ENCODE results near the gene MYO9A.

DNA sequence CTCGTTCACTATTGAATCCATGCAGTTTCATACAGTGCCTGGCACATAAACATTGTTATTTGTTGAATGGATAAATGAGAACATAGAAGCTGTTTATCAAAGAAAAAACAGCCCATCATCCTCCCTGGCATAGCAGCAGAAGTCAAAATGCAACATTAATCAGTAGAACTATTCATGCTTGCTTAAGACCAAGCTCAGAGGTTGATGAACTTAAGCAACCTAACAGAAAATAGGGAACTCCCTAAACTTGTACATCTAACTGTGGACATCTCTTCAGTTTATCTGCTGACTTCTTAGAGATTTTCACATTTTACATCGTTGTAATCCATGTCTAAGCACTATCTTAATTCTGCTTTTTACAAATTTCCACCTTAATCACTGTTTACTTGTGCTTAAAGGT is 29.5 kb upstream of the MYO9A start:
- TF ChIP-seq, protein P1, sequence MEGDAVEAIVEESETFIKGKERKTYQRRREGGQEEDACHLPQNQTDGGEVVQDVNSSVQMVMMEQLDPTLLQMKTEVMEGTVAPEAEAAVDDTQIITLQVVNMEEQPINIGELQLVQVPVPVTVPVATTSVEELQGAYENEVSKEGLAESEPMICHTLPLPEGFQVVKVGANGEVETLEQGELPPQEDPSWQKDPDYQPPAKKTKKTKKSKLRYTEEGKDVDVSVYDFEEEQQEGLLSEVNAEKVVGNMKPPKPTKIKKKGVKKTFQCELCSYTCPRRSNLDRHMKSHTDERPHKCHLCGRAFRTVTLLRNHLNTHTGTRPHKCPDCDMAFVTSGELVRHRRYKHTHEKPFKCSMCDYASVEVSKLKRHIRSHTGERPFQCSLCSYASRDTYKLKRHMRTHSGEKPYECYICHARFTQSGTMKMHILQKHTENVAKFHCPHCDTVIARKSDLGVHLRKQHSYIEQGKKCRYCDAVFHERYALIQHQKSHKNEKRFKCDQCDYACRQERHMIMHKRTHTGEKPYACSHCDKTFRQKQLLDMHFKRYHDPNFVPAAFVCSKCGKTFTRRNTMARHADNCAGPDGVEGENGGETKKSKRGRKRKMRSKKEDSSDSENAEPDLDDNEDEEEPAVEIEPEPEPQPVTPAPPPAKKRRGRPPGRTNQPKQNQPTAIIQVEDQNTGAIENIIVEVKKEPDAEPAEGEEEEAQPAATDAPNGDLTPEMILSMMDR (IDR thresholded peaks at IDR 0.05), result no peak
- TF ChIP-seq POLR2A (IDR thresholded peaks at IDR 0.05) (no peak), EP300 (IDR thresholded peaks at IDR 0.05) (no peak)
